Measurements from ENCODE around the gene ZHX3. TPM values are rescaled to one million over a fixed set of nuclear protein-coding genes. Genes with fewer than 3 reads are reported as not detected.

Gene ZHX3
- total and polyA plus RNA-seq, 4 donors: 3.2 to 30.0 (median 8.0) TPM

DNA sequence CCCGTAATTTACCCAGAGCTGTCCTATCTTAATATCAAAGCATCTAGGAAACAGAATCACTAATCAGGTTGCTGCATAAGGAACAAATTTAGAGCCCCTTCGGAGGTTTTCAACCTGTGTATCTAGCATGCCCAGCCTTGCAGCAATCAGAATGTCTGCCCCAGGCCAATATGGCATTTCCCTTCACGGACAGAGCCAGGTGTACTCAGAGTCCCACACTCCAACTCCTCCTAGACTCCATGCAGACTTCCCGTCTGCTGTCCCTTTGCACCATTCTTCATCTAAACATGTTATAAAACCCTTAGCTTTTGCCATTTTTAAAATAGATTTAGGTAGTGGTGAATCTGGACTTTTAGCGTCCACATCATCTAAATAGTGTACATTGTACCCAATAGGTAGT is 61.0 kb downstream of the ZHX3 start:
- peaks cover 0 to 2% (median 0%) of the 10 kb centered on the region in 4 donors for H3K36me3 ChIP-seq (ENCODE audit: control insufficient read depth in 4 of 4, insufficient read depth in 3 of 4, low read depth in 1 of 4, low read length in 3 of 4)
- no peak for TF ChIP-seq MAX (IDR thresholded peaks at IDR 0.05)
- no peaks in the 10 kb centered on the region for H3K9me3 ChIP-seq (ENCODE audit: control insufficient read depth in 4 of 4, low read length in 3 of 4)
- no peak overlapping the region for H3K9ac ChIP-seq (ENCODE audit: low read depth in 1 of 2, low read length in 2 of 2)
- H3K4me1 ChIP-seq (ENCODE audit: control insufficient read depth in 4 of 4, insufficient read depth in 4 of 4, low read length in 3 of 4): no peaks in the 10 kb centered on the region
- no peak overlapping the region for H3K4me3 ChIP-seq (ENCODE audit: low read depth in 1 of 3, low read length in 3 of 3)
- H3K27ac ChIP-seq (ENCODE audit: low read depth in 1 of 2, low read length in 2 of 2): no peak overlapping the region
- H3K27me3 ChIP-seq (ENCODE audit: control insufficient read depth in 4 of 4, insufficient read depth in 4 of 4, low read length in 3 of 4): no peaks in the 10 kb centered on the region
- WGBS: 99% methylated on average over 5 of the region's 5 CpGs
- no peak for DNase-seq (ENCODE audit: low spot score)

- no peak for TF ChIP-seq YY1 (IDR thresholded peaks at IDR 0.05)
- no peak for TF ChIP-seq RAD21 (IDR thresholded peaks at IDR 0.05)
- TF ChIP-seq MAX (IDR thresholded peaks at IDR 0.05): no peak
- no peak for TF ChIP-seq REST (IDR thresholded peaks at IDR 0.05)
- no peak for TF ChIP-seq HNF4A (conservative IDR thresholded peaks at IDR 0.05)
- TF ChIP-seq, protein P1, sequence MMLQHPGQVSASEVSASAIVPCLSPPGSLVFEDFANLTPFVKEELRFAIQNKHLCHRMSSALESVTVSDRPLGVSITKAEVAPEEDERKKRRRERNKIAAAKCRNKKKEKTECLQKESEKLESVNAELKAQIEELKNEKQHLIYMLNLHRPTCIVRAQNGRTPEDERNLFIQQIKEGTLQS (IDR thresholded peaks at IDR 0.05): no peak
- TF ChIP-seq JUND (IDR thresholded peaks at IDR 0.05): no peak
- TF ChIP-seq GABPA (IDR thresholded peaks at IDR 0.05 in 1 of 2, conservative IDR thresholded peaks at IDR 0.05 in 1 of 2): no peak
- no peak for TF ChIP-seq RXRA (IDR thresholded peaks at IDR 0.05)
- TF ChIP-seq SP1 (IDR thresholded peaks at IDR 0.05): no peak
- TF ChIP-seq TAF1 (conservative IDR thresholded peaks at IDR 0.05): no peak
- no peak for TF ChIP-seq NR2F2 (IDR thresholded peaks at IDR 0.05)
- no peak for TF ChIP-seq ZBTB33 (IDR thresholded peaks at IDR 0.05)
- no peak for TF ChIP-seq HNF4G (IDR thresholded peaks at IDR 0.05)
- no peak for TF ChIP-seq FOXA1 (IDR thresholded peaks at IDR 0.05)
Observed at GRCh38 chr20:41255655-41256054, 61.9 kb downstream of the ZHX3 start.

More at GRCh38 chr20:41255655-41256054, 61.9 kb downstream of the ZHX3 start:
- Histone ChIP-seq H3K9me3 (ENCODE audit: control insufficient read depth in 4 of 4, low read length in 3 of 4) (no peaks in the 10 kb centered on the region), H3K27ac (ENCODE audit: low read depth in 1 of 2, low read length in 2 of 2) (no peak overlapping the region), H3K27me3 (ENCODE audit: control insufficient read depth in 4 of 4, insufficient read depth in 4 of 4, low read length in 3 of 4) (no peaks in the 10 kb centered on the region), H3K4me1 (ENCODE audit: control insufficient read depth in 4 of 4, insufficient read depth in 4 of 4, low read length in 3 of 4) (no peaks in the 10 kb centered on the region), H3K4me3 (ENCODE audit: low read depth in 1 of 3, low read length in 3 of 3) (no peak overlapping the region), H3K36me3 (ENCODE audit: control insufficient read depth in 4 of 4, insufficient read depth in 3 of 4, low read depth in 1 of 4, low read length in 3 of 4) (peaks cover 0 to 2% (median 0%) of the 10 kb centered on the region in 4 donors), H3K9ac (ENCODE audit: low read depth in 1 of 2, low read length in 2 of 2) (no peak overlapping the region)
- WGBS: 99% methylated on average over 1 of the region's 1 CpG
- no peak for DNase-seq (ENCODE audit: low spot score)

Data from liver (tissue), 9 donors.